Measurements from ENCODE around the gene GRPEL1. TPM values are rescaled to one million over a fixed set of nuclear protein-coding genes. Genes with fewer than 3 reads are reported as not detected.

The GRPEL1 gene
- total and polyA plus RNA-seq, 2 of the 13 experiments (the other 11 are each of a cell fraction or from before 2014, with no cell fraction given), result 32.3 to 141 TPM

DNA sequence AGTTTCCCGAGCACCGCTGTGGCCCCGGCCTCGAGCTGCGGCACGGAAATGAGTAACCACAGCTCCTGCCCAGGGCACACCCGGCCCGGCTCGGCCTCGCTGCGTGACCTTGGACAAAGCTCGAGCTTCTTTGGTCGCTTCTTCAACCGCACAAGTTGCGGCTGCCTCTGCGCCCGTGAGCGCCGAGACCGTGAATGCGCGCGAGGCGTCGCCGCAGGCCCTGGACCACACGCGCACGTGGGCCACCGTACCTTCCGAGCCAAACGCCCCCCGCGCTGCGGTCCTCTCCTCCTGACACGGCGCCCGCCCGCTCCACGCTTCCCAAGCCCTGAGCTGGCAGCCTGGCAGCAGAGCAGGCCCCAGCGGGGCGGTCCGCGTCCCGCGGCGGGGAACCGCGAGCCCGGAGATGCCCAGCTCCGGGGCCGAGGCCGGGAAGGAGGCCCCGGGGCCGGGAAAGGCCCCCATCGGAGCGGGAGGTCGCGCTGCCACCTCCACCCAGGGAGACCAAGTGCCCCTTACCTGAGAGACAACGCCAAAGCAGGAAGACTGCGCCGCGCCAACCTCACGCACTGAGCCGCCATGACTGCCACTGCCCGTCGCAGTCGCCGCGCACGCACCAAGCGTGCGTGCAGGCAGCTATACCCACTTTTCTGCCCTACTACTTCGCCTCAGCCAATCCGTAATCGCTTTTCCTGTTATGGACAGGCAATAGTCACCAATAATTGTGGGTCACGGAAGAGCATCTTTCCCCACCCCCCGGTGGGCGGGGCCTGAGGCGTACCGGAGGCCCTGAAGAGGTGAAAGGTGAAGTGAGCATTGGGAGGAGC is at the start of gene GRPEL1 (continued):
- TF ChIP-seq, protein P1, sequence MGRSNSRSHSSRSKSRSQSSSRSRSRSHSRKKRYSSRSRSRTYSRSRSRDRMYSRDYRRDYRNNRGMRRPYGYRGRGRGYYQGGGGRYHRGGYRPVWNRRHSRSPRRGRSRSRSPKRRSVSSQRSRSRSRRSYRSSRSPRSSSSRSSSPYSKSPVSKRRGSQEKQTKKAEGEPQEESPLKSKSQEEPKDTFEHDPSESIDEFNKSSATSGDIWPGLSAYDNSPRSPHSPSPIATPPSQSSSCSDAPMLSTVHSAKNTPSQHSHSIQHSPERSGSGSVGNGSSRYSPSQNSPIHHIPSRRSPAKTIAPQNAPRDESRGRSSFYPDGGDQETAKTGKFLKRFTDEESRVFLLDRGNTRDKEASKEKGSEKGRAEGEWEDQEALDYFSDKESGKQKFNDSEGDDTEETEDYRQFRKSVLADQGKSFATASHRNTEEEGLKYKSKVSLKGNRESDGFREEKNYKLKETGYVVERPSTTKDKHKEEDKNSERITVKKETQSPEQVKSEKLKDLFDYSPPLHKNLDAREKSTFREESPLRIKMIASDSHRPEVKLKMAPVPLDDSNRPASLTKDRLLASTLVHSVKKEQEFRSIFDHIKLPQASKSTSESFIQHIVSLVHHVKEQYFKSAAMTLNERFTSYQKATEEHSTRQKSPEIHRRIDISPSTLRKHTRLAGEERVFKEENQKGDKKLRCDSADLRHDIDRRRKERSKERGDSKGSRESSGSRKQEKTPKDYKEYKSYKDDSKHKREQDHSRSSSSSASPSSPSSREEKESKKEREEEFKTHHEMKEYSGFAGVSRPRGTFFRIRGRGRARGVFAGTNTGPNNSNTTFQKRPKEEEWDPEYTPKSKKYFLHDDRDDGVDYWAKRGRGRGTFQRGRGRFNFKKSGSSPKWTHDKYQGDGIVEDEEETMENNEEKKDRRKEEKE (IDR thresholded peaks at IDR 0.05), result no peak
- TF ChIP-seq ATRX (CRISPR knock-in tag; IDR thresholded peaks at IDR 0.05; ENCODE audit: borderline replicate concordance) (no peak), MIER3 (CRISPR knock-in tag; IDR thresholded peaks at IDR 0.05; ENCODE audit: borderline replicate concordance) (no peak), ZBTB1 (CRISPR knock-in tag; IDR thresholded peaks at IDR 0.05; ENCODE audit: borderline replicate concordance) (no peak), ZNF205 (CRISPR knock-in tag; IDR thresholded peaks at IDR 0.05) (no peak), ZNF543 (CRISPR knock-in tag; IDR thresholded peaks at IDR 0.05) (peak; percentile 71), ZNF224 (CRISPR knock-in tag; IDR thresholded peaks at IDR 0.05) (peak; percentile 89; the same call in 1 of the 2 replicates), LCORL (IDR thresholded peaks at IDR 0.05) (no peak), LCORL (CRISPR knock-in tag; IDR thresholded peaks at IDR 0.05) (no peak), ZNF33A (CRISPR knock-in tag; IDR thresholded peaks at IDR 0.05; ENCODE audit: borderline replicate concordance) (no peak), ZNF333 (CRISPR knock-in tag; IDR thresholded peaks at IDR 0.05; ENCODE audit: borderline replicate concordance) (no peak), ZSCAN29 (CRISPR knock-in tag; conservative IDR thresholded peaks at IDR 0.05) (0 out of 2 replicates have a peak, but pooled peaks have one; percentile 43), ZNF230 (CRISPR knock-in tag; IDR thresholded peaks at IDR 0.05) (peak; percentile 94), HES4 (CRISPR knock-in tag; IDR thresholded peaks at IDR 0.05; ENCODE audit: borderline replicate concordance) (peak; percentile 95), HOXA9 (CRISPR knock-in tag; IDR thresholded peaks at IDR 0.05; ENCODE audit: borderline replicate concordance) (0 out of 2 replicates have a peak, but pooled peaks have one; percentile 53), POGZ (CRISPR knock-in tag; IDR thresholded peaks at IDR 0.05) (0 out of 2 replicates have a peak, but pooled peaks have one; percentile 14), ZSCAN12 (CRISPR knock-in tag; IDR thresholded peaks at IDR 0.05) (no peak)
- TF ChIP-seq, protein P2, sequence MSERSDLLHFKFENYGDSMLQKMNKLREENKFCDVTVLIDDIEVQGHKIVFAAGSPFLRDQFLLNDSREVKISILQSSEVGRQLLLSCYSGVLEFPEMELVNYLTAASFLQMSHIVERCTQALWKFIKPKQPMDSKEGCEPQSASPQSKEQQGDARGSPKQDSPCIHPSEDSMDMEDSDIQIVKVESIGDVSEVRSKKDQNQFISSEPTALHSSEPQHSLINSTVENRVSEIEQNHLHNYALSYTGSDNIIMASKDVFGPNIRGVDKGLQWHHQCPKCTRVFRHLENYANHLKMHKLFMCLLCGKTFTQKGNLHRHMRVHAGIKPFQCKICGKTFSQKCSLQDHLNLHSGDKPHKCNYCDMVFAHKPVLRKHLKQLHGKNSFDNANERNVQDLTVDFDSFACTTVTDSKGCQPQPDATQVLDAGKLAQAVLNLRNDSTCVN (CRISPR knock-in tag; IDR thresholded peaks at IDR 0.05; ENCODE audit: borderline replicate concordance), result no peak
- TF ChIP-seq, protein P3, sequence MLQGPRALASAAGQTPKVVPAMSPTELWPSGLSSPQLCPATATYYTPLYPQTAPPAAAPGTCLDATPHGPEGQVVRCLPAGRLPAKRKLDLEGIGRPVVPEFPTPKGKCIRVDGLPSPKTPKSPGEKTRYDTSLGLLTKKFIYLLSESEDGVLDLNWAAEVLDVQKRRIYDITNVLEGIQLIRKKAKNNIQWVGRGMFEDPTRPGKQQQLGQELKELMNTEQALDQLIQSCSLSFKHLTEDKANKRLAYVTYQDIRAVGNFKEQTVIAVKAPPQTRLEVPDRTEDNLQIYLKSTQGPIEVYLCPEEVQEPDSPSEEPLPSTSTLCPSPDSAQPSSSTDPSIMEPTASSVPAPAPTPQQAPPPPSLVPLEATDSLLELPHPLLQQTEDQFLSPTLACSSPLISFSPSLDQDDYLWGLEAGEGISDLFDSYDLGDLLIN (CRISPR knock-in tag; IDR thresholded peaks at IDR 0.05; ENCODE audit: borderline replicate concordance), result no peak
- TF ChIP-seq, protein P4, sequence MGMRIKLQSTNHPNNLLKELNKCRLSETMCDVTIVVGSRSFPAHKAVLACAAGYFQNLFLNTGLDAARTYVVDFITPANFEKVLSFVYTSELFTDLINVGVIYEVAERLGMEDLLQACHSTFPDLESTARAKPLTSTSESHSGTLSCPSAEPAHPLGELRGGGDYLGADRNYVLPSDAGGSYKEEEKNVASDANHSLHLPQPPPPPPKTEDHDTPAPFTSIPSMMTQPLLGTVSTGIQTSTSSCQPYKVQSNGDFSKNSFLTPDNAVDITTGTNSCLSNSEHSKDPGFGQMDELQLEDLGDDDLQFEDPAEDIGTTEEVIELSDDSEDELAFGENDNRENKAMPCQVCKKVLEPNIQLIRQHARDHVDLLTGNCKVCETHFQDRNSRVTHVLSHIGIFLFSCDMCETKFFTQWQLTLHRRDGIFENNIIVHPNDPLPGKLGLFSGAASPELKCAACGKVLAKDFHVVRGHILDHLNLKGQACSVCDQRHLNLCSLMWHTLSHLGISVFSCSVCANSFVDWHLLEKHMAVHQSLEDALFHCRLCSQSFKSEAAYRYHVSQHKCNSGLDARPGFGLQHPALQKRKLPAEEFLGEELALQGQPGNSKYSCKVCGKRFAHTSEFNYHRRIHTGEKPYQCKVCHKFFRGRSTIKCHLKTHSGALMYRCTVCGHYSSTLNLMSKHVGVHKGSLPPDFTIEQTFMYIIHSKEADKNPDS (CRISPR knock-in tag; IDR thresholded peaks at IDR 0.05), result no peak
- TF ChIP-seq, protein P5, sequence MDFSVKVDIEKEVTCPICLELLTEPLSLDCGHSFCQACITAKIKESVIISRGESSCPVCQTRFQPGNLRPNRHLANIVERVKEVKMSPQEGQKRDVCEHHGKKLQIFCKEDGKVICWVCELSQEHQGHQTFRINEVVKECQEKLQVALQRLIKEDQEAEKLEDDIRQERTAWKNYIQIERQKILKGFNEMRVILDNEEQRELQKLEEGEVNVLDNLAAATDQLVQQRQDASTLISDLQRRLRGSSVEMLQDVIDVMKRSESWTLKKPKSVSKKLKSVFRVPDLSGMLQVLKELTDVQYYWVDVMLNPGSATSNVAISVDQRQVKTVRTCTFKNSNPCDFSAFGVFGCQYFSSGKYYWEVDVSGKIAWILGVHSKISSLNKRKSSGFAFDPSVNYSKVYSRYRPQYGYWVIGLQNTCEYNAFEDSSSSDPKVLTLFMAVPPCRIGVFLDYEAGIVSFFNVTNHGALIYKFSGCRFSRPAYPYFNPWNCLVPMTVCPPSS (IDR thresholded peaks at IDR 0.05), result no peak

All from HepG2 (cell line).